T-helper 2 cell treated with Interferon-gamma antibody and Interleukin-4, amounts not matched to agents 5 μg/mL and 100 μg/mL, for 36 hours (primary cell): Measurements from ENCODE around the gene AVPI1.

ENCODE experiments used
- DNase-seq: peaks from one replicate; pipeline ENCODE4 v3.0.0; 2021; ENCODE audit warnings: low spot score
- H3K27ac Mint-ChIP-seq: one replicate; pipeline ENCODE4 v1.8.0; 2021; ENCODE audit warnings: mild to moderate bottlenecking, mixed read lengths
- H3K27me3 Mint-ChIP-seq: one replicate; pipeline ENCODE4 v1.8.0; 2021; ENCODE audit warnings: low read depth, mixed read lengths
- H3K36me3 Mint-ChIP-seq: one replicate; pipeline ENCODE4 v1.8.0; 2021; ENCODE audit warnings: low read depth, mixed read lengths
- H3K4me1 Mint-ChIP-seq: one replicate; pipeline ENCODE4 v1.8.0; 2021; ENCODE audit warnings: low read depth, mixed read lengths
- H3K4me3 Mint-ChIP-seq: one replicate; pipeline ENCODE4 v1.8.0; 2022; ENCODE audit warnings: mild to moderate bottlenecking, moderate library complexity, mixed read lengths
- H3K9me3 Mint-ChIP-seq: one replicate; pipeline ENCODE4 v1.8.0; 2021; ENCODE audit warnings: mixed read lengths

Gene AVPI1

DNA sequence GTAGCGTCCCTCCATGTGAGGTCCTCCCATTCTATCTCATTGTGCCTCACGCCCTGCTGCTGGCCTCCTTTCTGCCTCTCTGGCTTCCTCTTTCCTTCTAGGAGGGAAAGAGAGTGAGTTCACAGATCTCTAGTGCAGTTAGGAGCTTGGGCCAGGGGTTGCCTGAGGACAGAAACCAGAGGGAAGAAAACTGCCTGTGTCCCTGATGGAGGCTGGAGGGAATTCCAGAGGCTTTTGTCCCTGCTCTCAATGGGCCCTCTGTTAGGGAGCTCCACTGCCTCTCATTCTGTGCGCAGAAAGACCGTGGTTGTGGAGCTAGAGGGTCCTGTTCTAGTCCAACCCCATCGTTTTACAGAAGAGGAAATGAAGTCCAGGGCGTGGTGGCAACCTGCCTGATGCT lies 31.1 kb upstream of the AVPI1 start:
- peaks cover 7% of the 10 kb centered on the region for H3K4me1 Mint-ChIP-seq
- no peak overlapping the region for H3K4me3 Mint-ChIP-seq
- H3K27me3 Mint-ChIP-seq = peaks cover 13% of the 10 kb centered on the region
- H3K27ac Mint-ChIP-seq = no peak overlapping the region
- DNase-seq = no peak
- no peaks in the 10 kb centered on the region for H3K36me3 Mint-ChIP-seq
- no peaks in the 10 kb centered on the region for H3K9me3 Mint-ChIP-seq

DNA sequence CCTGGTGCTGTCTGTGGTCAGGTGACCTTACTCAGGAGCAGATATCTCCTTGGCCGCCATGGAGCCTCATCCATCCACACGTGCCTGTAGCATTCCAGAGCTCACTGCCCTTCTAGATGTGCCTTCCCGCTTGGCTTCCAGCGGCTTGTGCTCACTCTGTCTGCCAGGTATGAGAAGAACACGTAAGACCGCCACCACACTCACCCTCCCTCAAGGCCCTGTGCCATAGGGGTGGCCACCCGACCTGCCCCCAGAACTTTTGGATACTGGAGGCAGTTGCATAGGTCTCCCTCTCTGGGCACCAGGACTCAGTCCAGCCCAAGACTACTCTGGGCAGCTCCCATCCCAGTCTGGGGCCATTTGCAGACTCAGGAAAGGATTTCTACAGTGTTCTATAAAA lies 30.6 kb upstream of the AVPI1 start:
- no peak overlapping the region for H3K27ac Mint-ChIP-seq
- H3K36me3 Mint-ChIP-seq = no peaks in the 10 kb centered on the region
- H3K9me3 Mint-ChIP-seq = no peaks in the 10 kb centered on the region
- H3K27me3 Mint-ChIP-seq = peaks cover 18% of the 10 kb centered on the region
- no peak for DNase-seq
- H3K4me1 Mint-ChIP-seq = peaks cover 10% of the 10 kb centered on the region
- no peak overlapping the region for H3K4me3 Mint-ChIP-seq

DNA sequence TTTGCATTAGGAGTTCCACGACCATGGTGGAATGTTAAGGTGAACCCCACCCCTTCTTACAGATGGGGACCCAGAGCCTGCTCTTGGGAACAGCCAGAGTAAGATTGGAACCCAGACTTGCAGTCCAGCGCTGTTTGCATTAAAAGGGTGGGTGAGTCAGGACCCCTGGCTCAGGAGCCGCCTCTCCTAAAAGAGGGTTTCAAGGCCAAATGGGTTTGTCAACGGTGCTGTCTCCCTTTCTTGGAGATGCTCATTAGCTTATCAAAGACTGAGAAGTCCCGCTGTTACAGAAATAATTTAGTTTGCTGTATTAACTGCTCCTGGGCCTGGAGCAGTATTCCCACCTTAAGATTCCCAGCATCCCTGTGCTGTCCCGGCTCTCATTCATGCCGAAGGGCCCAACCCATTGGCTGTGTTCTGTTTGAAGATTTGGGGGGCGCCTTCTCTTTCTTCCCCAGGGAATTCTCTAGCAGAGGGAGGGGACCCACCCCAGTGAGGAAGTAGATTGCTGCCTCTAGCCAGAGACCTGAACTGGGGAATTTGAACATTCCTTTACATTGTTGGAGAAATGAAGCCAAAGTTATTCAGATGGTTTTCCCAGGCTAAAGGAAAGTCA lies 28.3 kb upstream of the AVPI1 start:
- H3K9me3 Mint-ChIP-seq = no peaks in the 10 kb centered on the region
- peaks cover 21% of the 10 kb centered on the region for H3K27me3 Mint-ChIP-seq
- no peak overlapping the region for H3K27ac Mint-ChIP-seq

DNA sequence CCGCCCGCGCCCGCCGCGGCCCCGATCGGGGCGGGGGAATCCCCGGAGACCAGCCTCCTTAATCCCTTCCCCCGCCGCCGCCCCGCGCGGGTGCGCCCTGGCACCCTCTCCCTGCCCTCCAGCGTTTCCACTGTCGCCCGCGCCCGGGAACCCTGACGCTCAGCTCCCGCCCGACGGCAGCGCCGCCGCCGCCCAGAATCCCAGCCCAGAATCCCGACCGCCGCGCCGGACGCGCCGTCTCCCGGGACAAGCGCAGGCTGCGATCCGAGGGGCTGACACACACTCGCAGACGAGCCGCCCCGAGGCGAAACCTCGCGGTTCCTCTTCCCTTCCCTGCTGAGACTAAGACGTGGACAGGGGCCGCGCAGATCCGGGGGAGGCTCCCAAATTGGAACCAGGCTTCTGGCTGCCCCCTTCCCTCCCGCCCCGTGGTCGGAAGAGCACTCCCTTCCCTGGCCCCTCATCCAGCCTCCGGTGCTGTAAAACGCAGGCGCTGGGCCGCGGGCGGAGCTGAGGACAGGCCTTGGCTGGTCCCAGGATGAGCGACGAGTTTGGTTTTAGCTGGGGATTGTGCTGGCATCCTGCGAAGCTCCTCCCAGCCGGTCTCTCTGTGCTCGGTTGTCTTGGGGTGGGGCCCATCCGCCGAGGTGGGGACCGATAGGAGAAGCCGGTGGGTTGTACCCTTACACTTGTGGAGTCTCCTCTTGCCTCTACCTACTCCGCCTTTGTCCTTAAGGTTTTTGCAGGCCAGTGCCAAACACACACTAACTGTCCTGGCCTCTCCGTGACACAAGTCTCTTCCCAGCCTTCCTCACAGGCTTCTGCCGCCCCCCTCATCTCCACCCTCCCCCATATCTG lies 27.6 kb upstream of the AVPI1 start:
- no peaks in the 10 kb centered on the region for H3K36me3 Mint-ChIP-seq
- H3K4me1 Mint-ChIP-seq = peaks cover 5% of the 10 kb centered on the region
- DNase-seq = no peak
- H3K4me3 Mint-ChIP-seq = peak overlapping the region; percentile 97
- H3K9me3 Mint-ChIP-seq = no peaks in the 10 kb centered on the region
- H3K27me3 Mint-ChIP-seq = peaks cover 23% of the 10 kb centered on the region
- no peak overlapping the region for H3K27ac Mint-ChIP-seq

More for the DNA sequence above, 28.3 kb upstream of the AVPI1 start:
- Mint-ChIP-seq H3K4me1 (peaks cover 5% of the 10 kb centered on the region), H3K36me3 (no peaks in the 10 kb centered on the region), H3K4me3 (peak overlapping the region; percentile 97)
- DNase-seq = no peak

DNA sequence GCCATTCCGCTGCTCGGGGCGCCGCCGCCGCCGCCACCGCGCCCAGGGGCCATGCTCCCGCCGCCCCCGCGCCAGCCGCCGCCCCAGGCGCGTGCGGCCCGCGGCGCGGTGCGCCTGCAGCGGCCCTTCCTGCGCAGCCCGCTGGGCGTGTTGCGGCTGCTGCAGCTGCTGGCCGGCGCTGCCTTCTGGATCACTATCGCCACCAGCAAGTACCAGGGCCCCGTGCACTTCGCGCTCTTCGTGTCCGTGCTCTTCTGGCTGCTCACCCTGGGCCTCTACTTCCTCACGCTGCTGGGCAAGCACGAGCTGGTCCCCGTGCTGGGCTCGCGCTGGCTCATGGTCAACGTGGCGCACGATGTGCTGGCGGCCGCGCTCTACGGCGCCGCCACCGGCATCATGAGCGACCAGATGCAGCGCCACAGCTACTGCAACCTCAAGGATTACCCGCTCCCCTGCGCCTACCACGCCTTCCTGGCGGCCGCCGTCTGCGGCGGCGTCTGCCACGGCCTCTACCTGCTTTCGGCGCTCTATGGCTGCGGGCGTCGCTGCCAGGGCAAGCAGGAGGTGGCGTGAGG lies 26.9 kb upstream of the AVPI1 start:
- peak; percentile 60 for DNase-seq
- peaks cover 28% of the 10 kb centered on the region for H3K27me3 Mint-ChIP-seq

DNA sequence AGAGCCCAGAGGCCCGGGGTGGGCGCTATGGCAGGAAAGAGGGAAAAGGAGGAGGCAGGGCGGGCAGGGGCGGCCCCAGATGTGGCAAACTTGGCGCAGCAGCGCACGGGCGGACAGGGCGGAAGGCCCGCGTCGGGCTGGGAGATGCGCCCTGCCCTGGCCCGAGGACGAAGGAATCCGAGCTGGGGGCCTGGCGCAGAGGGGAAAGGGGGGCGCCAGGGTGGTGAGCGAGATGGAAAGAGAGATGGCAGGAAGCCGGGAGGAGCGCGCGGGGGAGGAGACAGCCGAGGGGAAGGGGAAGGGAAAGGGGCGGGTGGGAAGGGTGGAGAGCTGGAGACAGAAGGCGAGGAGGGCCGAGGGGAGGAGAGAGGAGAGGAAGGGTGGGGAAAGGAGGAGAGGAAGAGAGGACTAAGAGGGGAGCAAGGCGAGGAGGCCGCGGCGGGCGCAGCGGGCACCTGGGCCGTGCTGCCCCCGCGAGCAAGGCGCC lies 26.3 kb upstream of the AVPI1 start, which contains the start of gene MARVELD1:
TSS of gene MARVELD1 (plus strand) at position 392 of the 487 bp plus-strand sequence. CDS start 147 bp downstream, outside the sequence.
- H3K27me3 Mint-ChIP-seq = peaks cover 29% of the 10 kb centered on the region
- H3K36me3 Mint-ChIP-seq = no peaks in the 10 kb centered on the region
- no peaks in the 10 kb centered on the region for H3K9me3 Mint-ChIP-seq
- peak within 1 kb of the TSS; percentile 91 for H3K27ac Mint-ChIP-seq
- peaks cover 7% of the 10 kb centered on the region for H3K4me1 Mint-ChIP-seq
- no peak for DNase-seq
- H3K4me3 Mint-ChIP-seq = peak within 1 kb of the TSS; percentile 97

More for the DNA sequence above, 26.9 kb upstream of the AVPI1 start:
- Mint-ChIP-seq H3K27ac (peak overlapping the region; percentile 91), H3K4me3 (peak overlapping the region; percentile 97), H3K36me3 (no peaks in the 10 kb centered on the region), H3K9me3 (no peaks in the 10 kb centered on the region), H3K4me1 (peaks cover 7% of the 10 kb centered on the region)

DNA sequence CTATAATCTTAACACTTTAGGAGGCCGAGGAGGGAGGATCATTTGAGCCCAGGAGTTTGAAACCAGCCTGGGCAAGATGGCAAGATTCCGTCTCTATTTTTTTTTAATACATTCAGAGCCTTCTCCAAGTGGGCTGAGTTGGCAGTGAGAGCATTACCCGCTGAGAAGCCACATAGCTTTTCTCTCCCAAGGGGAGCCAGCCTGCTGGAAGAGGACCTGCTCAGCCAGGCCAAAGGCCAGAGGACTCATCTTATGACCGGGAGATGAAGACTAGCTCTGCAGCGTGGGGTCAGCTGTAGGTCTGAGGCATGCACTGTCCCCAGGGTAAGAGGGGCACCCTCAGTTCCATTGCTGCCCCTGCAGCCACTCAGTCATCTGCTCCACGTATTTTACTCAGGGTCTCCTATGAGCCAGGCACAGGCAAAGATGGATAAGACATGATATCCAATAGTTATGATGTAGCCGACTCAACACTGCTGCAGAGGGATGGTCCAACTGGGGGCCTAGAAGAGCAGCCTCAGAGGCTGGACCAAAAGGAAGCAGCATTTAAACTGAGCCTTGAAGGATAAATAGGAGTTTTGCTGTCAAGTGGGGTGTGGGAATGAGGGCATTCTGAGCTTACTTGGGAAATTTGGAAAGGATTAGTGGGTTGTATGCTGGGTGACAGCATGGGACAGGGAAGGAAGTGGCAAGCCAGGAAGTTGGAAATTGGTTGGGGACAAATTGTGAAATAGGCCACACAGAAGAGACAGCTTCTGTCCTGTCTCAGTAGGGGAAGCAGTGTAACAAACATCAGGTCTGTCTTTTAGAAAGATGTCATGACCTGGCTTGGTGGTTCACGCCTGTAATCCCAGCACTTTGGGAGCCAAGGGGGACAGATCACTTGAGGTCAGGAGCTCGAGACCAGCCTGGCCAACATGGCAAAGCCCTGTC lies 24.9 kb upstream of the AVPI1 start:
- DNase-seq = no peak
- peak overlapping the region; percentile 22 for H3K27ac Mint-ChIP-seq
- no peaks in the 10 kb centered on the region for H3K36me3 Mint-ChIP-seq
- no peaks in the 10 kb centered on the region for H3K9me3 Mint-ChIP-seq
- H3K4me3 Mint-ChIP-seq = peak overlapping the region; percentile 38
- H3K4me1 Mint-ChIP-seq = peaks cover 7% of the 10 kb centered on the region
- peaks cover 31% of the 10 kb centered on the region for H3K27me3 Mint-ChIP-seq

DNA sequence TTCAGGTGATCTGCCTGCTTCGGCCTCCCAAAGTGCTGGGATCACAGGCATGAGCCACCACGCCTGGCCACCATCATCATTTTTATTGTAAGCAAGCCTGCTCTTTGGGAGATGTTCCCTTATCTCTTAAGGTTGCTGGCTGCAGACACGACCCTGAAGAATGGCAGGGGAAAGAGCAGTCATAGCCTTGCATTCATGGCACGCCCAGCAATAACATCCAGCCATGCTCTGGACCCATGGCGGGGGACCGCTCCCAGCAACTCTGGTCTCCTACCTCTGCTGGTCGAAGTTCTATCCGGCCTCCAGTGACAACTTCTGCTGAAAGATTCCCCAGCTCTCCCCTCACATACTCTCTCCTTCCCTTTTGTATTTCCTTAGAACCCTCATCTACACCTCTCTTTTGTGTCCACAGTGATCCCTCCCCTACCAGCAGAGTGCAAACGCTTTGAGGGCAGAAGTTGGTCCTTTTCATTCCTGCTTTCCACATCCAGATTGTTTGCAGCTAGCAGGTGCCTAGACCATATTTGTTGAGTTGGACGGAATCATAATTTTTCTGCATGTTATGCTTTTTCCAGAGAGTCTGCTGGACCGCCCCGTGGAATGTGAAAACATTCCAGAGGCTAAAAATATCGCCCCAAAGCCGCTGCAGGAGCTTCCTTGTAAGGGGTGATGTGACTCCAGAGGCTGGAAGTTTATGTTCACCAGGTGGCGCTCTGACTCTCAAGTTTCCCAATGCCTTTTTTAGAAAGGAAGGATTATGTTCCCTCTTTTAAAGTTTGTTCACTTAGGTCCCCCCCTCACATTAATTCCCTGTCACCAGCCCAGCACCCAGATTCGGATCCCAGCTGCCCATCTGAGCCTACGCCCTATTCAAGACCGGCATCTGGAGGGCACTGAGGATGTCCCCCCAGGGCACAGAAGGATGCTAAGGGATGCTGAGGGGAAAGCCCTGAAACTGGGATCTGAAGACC lies 22.2 kb upstream of the AVPI1 start:
- Mint-ChIP-seq H3K9me3 (no peaks in the 10 kb centered on the region), H3K27ac (no peak overlapping the region), H3K4me3 (no peak overlapping the region), H3K4me1 (peaks cover 5% of the 10 kb centered on the region), H3K36me3 (no peaks in the 10 kb centered on the region), H3K27me3 (peaks cover 20% of the 10 kb centered on the region)
- no peak for DNase-seq

DNA sequence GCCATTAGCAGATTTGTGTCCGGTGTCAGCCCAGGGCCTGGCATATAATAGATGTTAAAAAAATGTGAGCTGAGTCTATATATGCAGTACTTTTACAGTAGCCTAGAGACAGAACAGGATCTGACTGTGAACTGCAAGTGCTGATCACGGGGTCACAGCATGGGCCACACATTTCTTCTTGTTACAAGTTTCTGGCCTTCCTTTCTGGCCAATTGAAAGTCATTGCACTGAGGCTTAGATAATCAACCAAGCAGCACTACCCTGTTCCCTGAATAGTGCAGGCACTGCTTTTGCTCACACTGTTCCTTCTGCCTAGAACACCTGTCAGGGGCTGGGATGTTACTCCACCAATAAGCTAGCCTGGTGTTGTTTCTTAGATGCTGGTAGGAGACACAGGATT lies 21.1 kb upstream of the AVPI1 start:
- no peaks in the 10 kb centered on the region for H3K36me3 Mint-ChIP-seq
- no peak for DNase-seq
- peaks cover 3% of the 10 kb centered on the region for H3K4me1 Mint-ChIP-seq
- peaks cover 18% of the 10 kb centered on the region for H3K27me3 Mint-ChIP-seq
- H3K27ac Mint-ChIP-seq = no peak overlapping the region
- H3K9me3 Mint-ChIP-seq = no peaks in the 10 kb centered on the region
- H3K4me3 Mint-ChIP-seq = no peak overlapping the region

DNA sequence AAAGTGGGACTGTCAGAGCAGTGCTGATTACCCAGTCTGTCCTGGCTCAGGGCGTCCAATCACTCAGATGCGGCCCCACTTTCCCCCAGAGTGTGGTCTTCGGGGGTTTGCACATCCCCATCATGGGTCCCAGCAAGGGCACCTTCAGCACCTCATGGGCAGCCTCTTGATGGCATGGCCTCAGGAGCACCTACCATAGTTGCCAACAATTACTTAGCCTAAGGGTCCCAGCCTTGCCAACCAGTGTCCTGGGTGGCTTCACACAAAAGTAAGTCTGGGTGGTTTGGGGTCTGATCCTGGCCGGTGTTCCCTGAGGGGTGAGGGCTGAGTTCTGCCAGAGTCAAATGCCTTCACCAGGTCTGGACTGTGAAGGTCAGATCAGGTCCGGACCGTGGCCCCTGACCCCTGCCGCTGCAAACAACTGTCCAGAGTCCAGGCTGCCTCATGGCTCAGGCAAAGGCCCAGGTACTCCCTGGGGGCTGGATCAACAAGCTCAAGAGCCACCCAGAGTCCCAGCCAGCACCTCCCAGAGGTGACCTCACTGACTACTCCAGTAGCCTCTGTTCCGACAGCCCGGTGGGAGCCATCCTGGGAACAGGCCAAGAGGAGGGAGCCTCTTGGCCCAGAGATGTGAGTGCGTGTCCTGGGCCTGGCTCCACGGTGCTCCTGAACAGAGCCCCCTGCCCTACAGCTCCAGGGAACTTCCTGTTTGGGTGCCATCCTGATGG lies 20.3 kb upstream of the AVPI1 start:
- no peaks in the 10 kb centered on the region for H3K36me3 Mint-ChIP-seq

DNA sequence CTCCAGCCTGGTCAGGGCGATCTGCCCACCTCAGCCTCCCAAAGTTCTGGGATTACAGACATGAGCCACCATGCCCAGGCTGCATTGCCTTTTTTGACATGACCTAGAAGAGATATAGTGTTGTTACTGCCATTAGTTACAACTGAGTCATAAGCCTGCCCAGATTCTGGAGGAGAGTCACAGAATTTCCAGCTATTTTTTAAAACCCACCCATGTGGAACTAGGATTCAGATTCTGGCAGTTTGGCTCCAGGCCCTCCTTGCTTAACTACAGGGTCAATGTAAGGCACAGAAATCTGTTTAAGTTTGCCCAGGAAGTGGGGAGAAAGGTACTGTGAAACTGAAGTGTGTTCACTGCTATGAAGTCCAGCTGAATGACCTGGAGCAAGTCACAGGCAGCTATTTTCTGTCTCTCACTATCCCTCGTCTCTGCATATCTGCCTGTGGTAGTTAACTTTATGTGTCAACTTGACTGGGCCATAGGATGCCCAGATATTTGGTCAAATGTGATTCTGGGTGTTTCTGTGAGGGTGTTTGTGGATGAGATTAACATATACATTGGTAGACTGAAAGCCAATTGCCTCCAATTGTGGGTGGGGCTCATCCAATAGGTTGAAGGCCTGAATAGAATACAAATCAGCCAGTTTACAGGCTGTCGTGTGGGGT lies 18.1 kb upstream of the AVPI1 start:
- no peak for DNase-seq
- Mint-ChIP-seq H3K9me3 (no peaks in the 10 kb centered on the region), H3K27ac (no peak overlapping the region), H3K4me1 (peaks cover 4% of the 10 kb centered on the region), H3K36me3 (no peaks in the 10 kb centered on the region), H3K4me3 (no peak overlapping the region), H3K27me3 (peaks cover 10% of the 10 kb centered on the region)

More for the DNA sequence above, 20.3 kb upstream of the AVPI1 start:
- Mint-ChIP-seq H3K27me3 (peaks cover 13% of the 10 kb centered on the region), H3K9me3 (no peaks in the 10 kb centered on the region), H3K4me3 (no peak overlapping the region), H3K4me1 (peaks cover 1% of the 10 kb centered on the region), H3K27ac (no peak overlapping the region)
- DNase-seq = no peak

DNA sequence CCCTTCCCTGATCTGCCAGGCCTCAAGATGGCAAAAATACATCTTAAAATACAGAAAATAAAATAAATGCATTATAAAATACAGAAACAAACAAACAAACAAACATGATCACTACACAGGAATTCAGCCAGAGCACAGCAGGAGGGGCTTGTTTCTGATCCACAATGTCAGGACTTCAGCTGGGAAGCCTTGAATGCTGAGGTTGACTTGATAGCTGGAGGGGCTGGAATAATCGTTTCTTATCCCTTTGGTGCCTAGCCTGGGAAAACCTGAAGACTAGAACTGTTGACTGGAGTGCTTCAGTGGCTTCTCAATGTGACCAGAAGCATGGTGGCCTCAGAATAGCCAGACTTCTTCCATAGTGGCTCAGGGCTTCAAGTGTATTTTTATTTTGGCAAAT lies 17.3 kb upstream of the AVPI1 start:
- H3K9me3 Mint-ChIP-seq = no peaks in the 10 kb centered on the region
- no peak for DNase-seq
- peaks cover 5% of the 10 kb centered on the region for H3K27me3 Mint-ChIP-seq
- H3K4me3 Mint-ChIP-seq = no peak overlapping the region
- no peaks in the 10 kb centered on the region for H3K36me3 Mint-ChIP-seq
- no peak overlapping the region for H3K27ac Mint-ChIP-seq
- peaks cover 4% of the 10 kb centered on the region for H3K4me1 Mint-ChIP-seq
